Upper lobe of right lung (tissue), 1 donor: ENCODE measurements around the gene ATP1B1. TPM values are rescaled to one million over a fixed set of nuclear protein-coding genes. Genes with fewer than 3 reads are reported as not detected.
"Not testable (repeated sequence)": the region's sequence is repeated elsewhere in the genome, so short reads cannot be mapped to it uniquely, and the experiment has no call there.

Experiments
- ATAC-seq: fragments of 200-7000 bp; cut with Tn5 transposase; one replicate; pipeline ENCODE4 v1.9.1; 2020; ENCODE audit warnings: mild to moderate bottlenecking, moderate library complexity
- DNase-seq: peaks from one replicate; pipeline ENCODE4 v3.0.0-alpha.2; 2020
- H3K27ac ChIP-seq: fragments of 200-600 bp; one replicate; pipeline ENCODE4 v1.8.0; 2022
- H3K27me3 ChIP-seq: fragments of 200-600 bp; one replicate; pipeline ENCODE4 v1.8.0; 2022; ENCODE audit warnings: mild to moderate bottlenecking
- H3K36me3 ChIP-seq: fragments of 200-600 bp; one replicate; pipeline ENCODE4 v1.8.0; 2022
- H3K4me1 ChIP-seq: fragments of 200-600 bp; one replicate; pipeline ENCODE4 v1.8.0; 2022
- H3K4me3 ChIP-seq: fragments of 200-600 bp; one replicate; pipeline ENCODE4 v1.8.0; 2022; ENCODE audit warnings: mild to moderate bottlenecking
- H3K9me3 ChIP-seq: fragments of 200-600 bp; one replicate; pipeline ENCODE4 v1.8.0; 2022
- CTCF ChIP-seq: fragments of 200-600 bp; IDR thresholded peaks from one replicate; pipeline ENCODE4 v1.8.0; 2022; ENCODE audit warnings: antibody characterized with exemption
- intact Hi-C: fragments of 100-400 bp; cut with DNase I; formaldehyde crosslinking; loops from one replicate; pipeline ENCODE4 v1.11.0; 2022
- total RNA-seq: library from RNA; stranded (reverse); fragmentation: NEBNext Ultra II Directional; extraction: Animal tissue kit (Norgen Biotek cat#: 25700); gene quantifications from one replicate; pipeline ENCODE4 v1.2.1, GENCODE V29; 2021
- donor health status: DM: no; HTN: yes; CAD: no; lungs with severe emphysema.

The ATP1B1 gene
- total RNA-seq, 1 donor from 2014 or later, result 192 TPM

GRCh38 chr1:169161496-169162194 lies 55.2 kb downstream of the ATP1B1 start:
- no peak for TF ChIP-seq CTCF
- Histone ChIP-seq H3K9me3 (no peaks in the 10 kb centered on the region), H3K27ac (no peak overlapping the region), H3K4me3 (no peak overlapping the region), H3K27me3 (no peaks in the 10 kb centered on the region), H3K4me1 (no peaks in the 10 kb centered on the region), H3K36me3 (no peaks in the 10 kb centered on the region)
- ATAC-seq (peak; percentile 26), DNase-seq (no peak)
- intact Hi-C loops, result no loop called here

GRCh38 chr1:169163059-169163458 lies 56.6 kb downstream of the ATP1B1 start:
- ATAC-seq (no peak), DNase-seq (no peak)
- Histone ChIP-seq H3K4me1 (no peaks in the 10 kb centered on the region), H3K27me3 (no peaks in the 10 kb centered on the region), H3K36me3 (no peaks in the 10 kb centered on the region), H3K27ac (no peak overlapping the region), H3K9me3 (no peaks in the 10 kb centered on the region), H3K4me3 (no peak overlapping the region)
- no peak for TF ChIP-seq CTCF
- intact Hi-C loops, result no loop called here

- no peak for TF ChIP-seq CTCF
- Histone ChIP-seq H3K9me3 (no peaks in the 10 kb centered on the region), H3K4me3 (no peak overlapping the region), H3K27ac (no peak overlapping the region), H3K4me1 (no peaks in the 10 kb centered on the region), H3K27me3 (no peaks in the 10 kb centered on the region), H3K36me3 (no peaks in the 10 kb centered on the region)
- intact Hi-C loops, result no loop called here
- DNase-seq (no peak), ATAC-seq (no peak)
Observed at GRCh38 chr1:169175461-169175860, 69.0 kb downstream of the ATP1B1 start.

GRCh38 chr1:169179431-169179830 lies 72.9 kb downstream of the ATP1B1 start:
- ATAC-seq, H3K4me3 ChIP-seq, H3K27ac ChIP-seq, H3K36me3 ChIP-seq, H3K4me1 ChIP-seq, DNase-seq, H3K9me3 ChIP-seq, intact Hi-C loops, H3K27me3 ChIP-seq: not testable (repeated sequence)

- Histone ChIP-seq H3K27ac (no peak overlapping the region), H3K4me3 (no peak overlapping the region), H3K36me3 (no peaks in the 10 kb centered on the region), H3K4me1 (no peaks in the 10 kb centered on the region), H3K9me3 (no peaks in the 10 kb centered on the region), H3K27me3 (no peaks in the 10 kb centered on the region)
- ATAC-seq (no peak), DNase-seq (no peak)
- intact Hi-C loops, result no loop called here
- no peak for TF ChIP-seq CTCF
Observed at GRCh38 chr1:169180174-169180573, 73.7 kb downstream of the ATP1B1 start.
